ENCODE results near the gene ZNF397. TPM values are rescaled to one million over a fixed set of nuclear protein-coding genes. Genes with fewer than 3 reads are reported as not detected.

The ZNF397 gene
- total and polyA plus RNA-seq, 2 of the 13 experiments (the other 11 are each of a cell fraction or from before 2014, with no cell fraction given): 4.7 to 9.4 TPM

- TF ChIP-seq HCFC1 (IDR thresholded peaks at IDR 0.05; ENCODE audit: low read depth, low read length) (peak; percentile 54; the same call in 1 of the 2 replicates), CSRNP2 (CRISPR knock-in tag; conservative IDR thresholded peaks at IDR 0.05; ENCODE audit: low read depth) (no peak), UBTF (CRISPR knock-in tag; IDR thresholded peaks at IDR 0.05) (peak; percentile 72), ZBTB7A (CRISPR knock-in tag; IDR thresholded peaks at IDR 0.05) (peak; percentile 69; the same call in 1 of the 2 replicates), ZMYM4 (CRISPR knock-in tag; IDR thresholded peaks at IDR 0.05) (peak; percentile 97), XRCC5 (optimal IDR thresholded peaks at IDR 0.05; ENCODE audit: low read length) (peak; percentile 79), ZNF674 (CRISPR knock-in tag; IDR thresholded peaks at IDR 0.05; ENCODE audit: low read depth) (no peak), GATA4 (IDR thresholded peaks at IDR 0.05; ENCODE audit: borderline replicate concordance, low read depth) (peak; percentile 59), ZNF234 (CRISPR knock-in tag; conservative IDR thresholded peaks at IDR 0.05) (no peak), ZNF549 (CRISPR knock-in tag; IDR thresholded peaks at IDR 0.05) (0 out of 2 replicates have a peak, but pooled peaks have one; percentile 54), TMF1 (CRISPR knock-in tag; IDR thresholded peaks at IDR 0.05; ENCODE audit: low read depth) (0 out of 2 replicates have a peak, but pooled peaks have one; percentile 30)
- TF ChIP-seq, protein P1, sequence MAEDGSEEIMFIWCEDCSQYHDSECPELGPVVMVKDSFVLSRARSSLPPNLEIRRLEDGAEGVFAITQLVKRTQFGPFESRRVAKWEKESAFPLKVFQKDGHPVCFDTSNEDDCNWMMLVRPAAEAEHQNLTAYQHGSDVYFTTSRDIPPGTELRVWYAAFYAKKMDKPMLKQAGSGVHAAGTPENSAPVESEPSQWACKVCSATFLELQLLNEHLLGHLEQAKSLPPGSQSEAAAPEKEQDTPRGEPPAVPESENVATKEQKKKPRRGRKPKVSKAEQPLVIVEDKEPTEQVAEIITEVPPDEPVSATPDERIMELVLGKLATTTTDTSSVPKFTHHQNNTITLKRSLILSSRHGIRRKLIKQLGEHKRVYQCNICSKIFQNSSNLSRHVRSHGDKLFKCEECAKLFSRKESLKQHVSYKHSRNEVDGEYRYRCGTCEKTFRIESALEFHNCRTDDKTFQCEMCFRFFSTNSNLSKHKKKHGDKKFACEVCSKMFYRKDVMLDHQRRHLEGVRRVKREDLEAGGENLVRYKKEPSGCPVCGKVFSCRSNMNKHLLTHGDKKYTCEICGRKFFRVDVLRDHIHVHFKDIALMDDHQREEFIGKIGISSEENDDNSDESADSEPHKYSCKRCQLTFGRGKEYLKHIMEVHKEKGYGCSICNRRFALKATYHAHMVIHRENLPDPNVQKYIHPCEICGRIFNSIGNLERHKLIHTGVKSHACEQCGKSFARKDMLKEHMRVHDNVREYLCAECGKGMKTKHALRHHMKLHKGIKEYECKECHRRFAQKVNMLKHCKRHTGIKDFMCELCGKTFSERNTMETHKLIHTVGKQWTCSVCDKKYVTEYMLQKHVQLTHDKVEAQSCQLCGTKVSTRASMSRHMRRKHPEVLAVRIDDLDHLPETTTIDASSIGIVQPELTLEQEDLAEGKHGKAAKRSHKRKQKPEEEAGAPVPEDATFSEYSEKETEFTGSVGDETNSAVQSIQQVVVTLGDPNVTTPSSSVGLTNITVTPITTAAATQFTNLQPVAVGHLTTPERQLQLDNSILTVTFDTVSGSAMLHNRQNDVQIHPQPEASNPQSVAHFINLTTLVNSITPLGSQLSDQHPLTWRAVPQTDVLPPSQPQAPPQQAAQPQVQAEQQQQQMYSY (CRISPR knock-in tag; IDR thresholded peaks at IDR 0.05): peak; percentile 54; the same call in 1 of the 2 replicates
- TF ChIP-seq, protein P2, sequence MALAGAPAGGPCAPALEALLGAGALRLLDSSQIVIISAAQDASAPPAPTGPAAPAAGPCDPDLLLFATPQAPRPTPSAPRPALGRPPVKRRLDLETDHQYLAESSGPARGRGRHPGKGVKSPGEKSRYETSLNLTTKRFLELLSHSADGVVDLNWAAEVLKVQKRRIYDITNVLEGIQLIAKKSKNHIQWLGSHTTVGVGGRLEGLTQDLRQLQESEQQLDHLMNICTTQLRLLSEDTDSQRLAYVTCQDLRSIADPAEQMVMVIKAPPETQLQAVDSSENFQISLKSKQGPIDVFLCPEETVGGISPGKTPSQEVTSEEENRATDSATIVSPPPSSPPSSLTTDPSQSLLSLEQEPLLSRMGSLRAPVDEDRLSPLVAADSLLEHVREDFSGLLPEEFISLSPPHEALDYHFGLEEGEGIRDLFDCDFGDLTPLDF (CRISPR knock-in tag; IDR thresholded peaks at IDR 0.05): no peak
- TF ChIP-seq, protein P3, sequence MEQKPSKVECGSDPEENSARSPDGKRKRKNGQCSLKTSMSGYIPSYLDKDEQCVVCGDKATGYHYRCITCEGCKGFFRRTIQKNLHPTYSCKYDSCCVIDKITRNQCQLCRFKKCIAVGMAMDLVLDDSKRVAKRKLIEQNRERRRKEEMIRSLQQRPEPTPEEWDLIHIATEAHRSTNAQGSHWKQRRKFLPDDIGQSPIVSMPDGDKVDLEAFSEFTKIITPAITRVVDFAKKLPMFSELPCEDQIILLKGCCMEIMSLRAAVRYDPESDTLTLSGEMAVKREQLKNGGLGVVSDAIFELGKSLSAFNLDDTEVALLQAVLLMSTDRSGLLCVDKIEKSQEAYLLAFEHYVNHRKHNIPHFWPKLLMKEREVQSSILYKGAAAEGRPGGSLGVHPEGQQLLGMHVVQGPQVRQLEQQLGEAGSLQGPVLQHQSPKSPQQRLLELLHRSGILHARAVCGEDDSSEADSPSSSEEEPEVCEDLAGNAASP (CRISPR knock-in tag; IDR thresholded peaks at IDR 0.05; ENCODE audit: borderline replicate concordance): peak; percentile 68; the same call in 1 of the 2 replicates
Observed at GRCh38 chr18:35290094-35290735, 49.4 kb downstream of the ZNF397 start, which contains the start of gene ZSCAN30 (continued).

Data from HepG2 (cell line).